HEK293 (cell line): ENCODE data around the gene TMIGD1.

ENCODE experiments used
- AEBP2 ChIP-seq: fragments of 450-650 bp; formaldehyde crosslinking; IDR thresholded peaks from 2 replicates; pipeline ENCODE4 v1.5.1; 2016; ENCODE audit warnings: missing biosample characterization, missing genetic modification characterization, borderline replicate concordance
- ATF2 ChIP-seq: fragments of 450-650 bp; formaldehyde crosslinking; IDR thresholded peaks from 2 replicates; pipeline ENCODE4 v1.5.1; 2016; ENCODE audit warnings: missing biosample characterization, missing genetic modification characterization, low read depth
- HIC1 ChIP-seq: fragments of 450-650 bp; formaldehyde crosslinking; IDR thresholded peaks from 2 replicates; pipeline ENCODE4 v1.5.1; 2016; ENCODE audit warnings: missing biosample characterization, missing genetic modification characterization
- KLF10 ChIP-seq: fragments of 450-650 bp; IDR thresholded peaks from 2 replicates; pipeline ENCODE4 v1.5.1; 2018; ENCODE audit warnings: missing biosample characterization, mild to moderate bottlenecking, missing genetic modification characterization
- PRDM1 ChIP-seq: fragments of 450-650 bp; formaldehyde crosslinking; IDR thresholded peaks from 2 replicates; pipeline ENCODE4; 2016; ENCODE audit warnings: missing biosample characterization, missing genetic modification characterization
- PRDM2 ChIP-seq: fragments of 450-650 bp; formaldehyde crosslinking; IDR thresholded peaks from 2 replicates; pipeline ENCODE4 v1.5.1; 2016; ENCODE audit warnings: missing biosample characterization, missing genetic modification characterization, borderline replicate concordance
- SCRT2 ChIP-seq: fragments of 450-650 bp; formaldehyde crosslinking; IDR thresholded peaks from 2 replicates; pipeline ENCODE4 v1.5.1; 2016; ENCODE audit warnings: missing biosample characterization, missing genetic modification characterization
- TCF7L2 ChIP-seq: IDR thresholded peaks from 2 replicates; pipeline ENCODE4 v1.6.1; 2011; ENCODE audit warnings: low read depth, mild to moderate bottlenecking, inconsistent platforms, low read length, moderate library complexity, borderline replicate concordance
- ZBTB8A ChIP-seq: fragments of 450-650 bp; formaldehyde crosslinking; IDR thresholded peaks from 2 replicates; pipeline ENCODE4 v1.5.1; 2016; ENCODE audit warnings: missing biosample characterization, missing genetic modification characterization
- ZFP69B ChIP-seq: fragments of 450-650 bp; formaldehyde crosslinking; IDR thresholded peaks from 2 replicates; pipeline ENCODE4 v1.5.1; 2016; ENCODE audit warnings: missing biosample characterization, missing genetic modification characterization
- ZNF133 ChIP-seq: fragments of 450-650 bp; formaldehyde crosslinking; IDR thresholded peaks from 2 replicates; pipeline ENCODE4 v1.5.1; 2016; ENCODE audit warnings: missing biosample characterization, missing genetic modification characterization
- ZNF24 ChIP-seq: fragments of 450-650 bp; formaldehyde crosslinking; IDR thresholded peaks from 2 replicates; pipeline ENCODE4 v1.5.1; 2016; ENCODE audit warnings: missing biosample characterization, missing genetic modification characterization
- ZNF274 ChIP-seq, 2 experiments: fragments of 200-500 bp in 1 of 2; fragments of 450-650 bp in 1 of 2; sonication (Bioruptor generic) in 1 of 2; formaldehyde crosslinking in 1 of 2; IDR thresholded peaks; 2 replicates each; pipeline versions ENCODE4 v1.5.1 to v1.6.1; 2014 to 2016; ENCODE audit warnings: borderline replicate concordance in 1 of 2, inconsistent platforms in 1 of 2, low read length in 1 of 2, missing biosample characterization in 1 of 2, missing genetic modification characterization in 1 of 2
- ZNF302 ChIP-seq: fragments of 450-650 bp; formaldehyde crosslinking; IDR thresholded peaks from 2 replicates; pipeline ENCODE4 v1.5.1; 2016; ENCODE audit warnings: missing biosample characterization, missing genetic modification characterization, low read depth
- ZNF473 ChIP-seq: fragments of 450-650 bp; formaldehyde crosslinking; IDR thresholded peaks from 2 replicates; pipeline ENCODE4 v1.5.1; 2017; ENCODE audit warnings: missing biosample characterization, missing genetic modification characterization
- ZNF560 ChIP-seq: fragments of 450-650 bp; formaldehyde crosslinking; IDR thresholded peaks from 2 replicates; pipeline ENCODE4 v1.5.1; 2017; ENCODE audit warnings: missing biosample characterization, missing genetic modification characterization, borderline replicate concordance
- ZNF585B ChIP-seq: fragments of 450-650 bp; formaldehyde crosslinking; IDR thresholded peaks from 2 replicates; pipeline ENCODE4 v1.5.1; 2016; ENCODE audit warnings: missing biosample characterization, missing genetic modification characterization
- ZNF610 ChIP-seq: fragments of 450-650 bp; formaldehyde crosslinking; IDR thresholded peaks from 2 replicates; pipeline ENCODE4 v1.5.1; 2016; ENCODE audit warnings: missing biosample characterization, missing genetic modification characterization, borderline replicate concordance
- ZNF701 ChIP-seq: fragments of 450-650 bp; formaldehyde crosslinking; IDR thresholded peaks from 2 replicates; pipeline ENCODE4 v1.5.1; 2016; ENCODE audit warnings: missing biosample characterization, missing genetic modification characterization
- ZNF76 ChIP-seq: fragments of 450-650 bp; formaldehyde crosslinking; IDR thresholded peaks from 2 replicates; pipeline ENCODE4; 2016; ENCODE audit warnings: low read depth, missing biosample characterization, missing genetic modification characterization, borderline replicate concordance
- ZNF791 ChIP-seq: fragments of 450-650 bp; formaldehyde crosslinking; IDR thresholded peaks from 2 replicates; pipeline ENCODE4 v1.5.1; 2016; ENCODE audit warnings: missing biosample characterization, missing genetic modification characterization
- ZNF843 ChIP-seq: fragments of 450-650 bp; formaldehyde crosslinking; IDR thresholded peaks from 2 replicates; pipeline ENCODE4 v1.5.1; 2016; ENCODE audit warnings: missing biosample characterization, missing genetic modification characterization
- TF ChIP-seq, protein P1 (sequence below): fragments of 450-650 bp; formaldehyde crosslinking; IDR thresholded peaks from 2 replicates; pipeline ENCODE4 v1.5.1; 2016; ENCODE audit warnings: missing biosample characterization, missing genetic modification characterization

Gene TMIGD1

GRCh38 chr17:30376621-30377452, 43.0 kb upstream of the TMIGD1 start (continued):
- TF ChIP-seq ZNF274 (IDR thresholded peaks at IDR 0.05; ENCODE audit: low read length) (no peak), ZNF274 (tag by site-specific recombination; IDR thresholded peaks at IDR 0.05; ENCODE audit: borderline replicate concordance) (no peak), ZNF473 (tag by site-specific recombination) (no peak), ZBTB8A (tag by site-specific recombination) (peak; percentile 64; the same call in 1 of the 2 replicates), ZNF76 (no peak), TCF7L2 (peak; percentile 94), PRDM1 (peak; percentile 38), ATF2 (tag by site-specific recombination) (peak; percentile 63), ZNF24 (tag by site-specific recombination) (peak; percentile 84), ZNF610 (no peak; the same call in 1 of the 2 replicates), PRDM2 (tag by site-specific recombination) (no peak), SCRT2 (tag by site-specific recombination) (no peak; the same call in 1 of the 2 replicates), HIC1 (tag by site-specific recombination) (peak; percentile 36; the same call in 1 of the 2 replicates), ZNF133 (tag by site-specific recombination) (no peak), ZFP69B (tag by site-specific recombination) (peak; percentile 42; the same call in 1 of the 2 replicates), ZNF560 (tag by site-specific recombination) (no peak), ZNF701 (no peak), AEBP2 (tag by site-specific recombination) (no peak), ZNF791 (no peak), KLF10 (tag by site-specific recombination) (peak; percentile 53; the same call in 1 of the 2 replicates), ZNF302 (tag by site-specific recombination) (no peak), ZNF843 (tag by site-specific recombination) (peak; percentile 92), ZNF585B (tag by site-specific recombination) (no peak)
- TF ChIP-seq, protein P1, sequence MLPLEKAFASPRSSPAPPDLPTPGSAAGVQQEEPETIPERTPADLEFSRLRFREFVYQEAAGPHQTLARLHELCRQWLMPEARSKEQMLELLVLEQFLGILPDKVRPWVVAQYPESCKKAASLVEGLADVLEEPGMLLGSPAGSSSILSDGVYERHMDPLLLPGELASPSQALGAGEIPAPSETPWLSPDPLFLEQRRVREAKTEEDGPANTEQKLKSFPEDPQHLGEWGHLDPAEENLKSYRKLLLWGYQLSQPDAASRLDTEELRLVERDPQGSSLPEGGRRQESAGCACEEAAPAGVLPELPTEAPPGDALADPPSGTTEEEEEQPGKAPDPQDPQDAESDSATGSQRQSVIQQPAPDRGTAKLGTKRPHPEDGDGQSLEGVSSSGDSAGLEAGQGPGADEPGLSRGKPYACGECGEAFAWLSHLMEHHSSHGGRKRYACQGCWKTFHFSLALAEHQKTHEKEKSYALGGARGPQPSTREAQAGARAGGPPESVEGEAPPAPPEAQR: no peak
